NAMALWA (cell line): ENCODE measurements around the gene GUCY1A2.
"Not testable (repeated sequence)": the region's sequence is repeated elsewhere in the genome, so short reads cannot be mapped to it uniquely, and the experiment has no call there.

Experiments
- DNase-seq: peaks from one replicate; pipeline ENCODE4 v3.0.0-alpha.2; 2015; ENCODE audit warnings: low spot score

GUCY1A2 gene, protein sequence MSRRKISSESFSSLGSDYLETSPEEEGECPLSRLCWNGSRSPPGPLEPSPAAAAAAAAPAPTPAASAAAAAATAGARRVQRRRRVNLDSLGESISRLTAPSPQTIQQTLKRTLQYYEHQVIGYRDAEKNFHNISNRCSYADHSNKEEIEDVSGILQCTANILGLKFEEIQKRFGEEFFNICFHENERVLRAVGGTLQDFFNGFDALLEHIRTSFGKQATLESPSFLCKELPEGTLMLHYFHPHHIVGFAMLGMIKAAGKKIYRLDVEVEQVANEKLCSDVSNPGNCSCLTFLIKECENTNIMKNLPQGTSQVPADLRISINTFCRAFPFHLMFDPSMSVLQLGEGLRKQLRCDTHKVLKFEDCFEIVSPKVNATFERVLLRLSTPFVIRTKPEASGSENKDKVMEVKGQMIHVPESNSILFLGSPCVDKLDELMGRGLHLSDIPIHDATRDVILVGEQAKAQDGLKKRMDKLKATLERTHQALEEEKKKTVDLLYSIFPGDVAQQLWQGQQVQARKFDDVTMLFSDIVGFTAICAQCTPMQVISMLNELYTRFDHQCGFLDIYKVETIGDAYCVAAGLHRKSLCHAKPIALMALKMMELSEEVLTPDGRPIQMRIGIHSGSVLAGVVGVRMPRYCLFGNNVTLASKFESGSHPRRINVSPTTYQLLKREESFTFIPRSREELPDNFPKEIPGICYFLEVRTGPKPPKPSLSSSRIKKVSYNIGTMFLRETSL

GRCh38 chr11:107018219-107018901, at the start of gene GUCY1A2:
GUCY1A2 (minus strand) TSS chr11:107018476; CDS start chr11:107018055, 421 bp downstream.
- DNase-seq, result no peak

DNA sequence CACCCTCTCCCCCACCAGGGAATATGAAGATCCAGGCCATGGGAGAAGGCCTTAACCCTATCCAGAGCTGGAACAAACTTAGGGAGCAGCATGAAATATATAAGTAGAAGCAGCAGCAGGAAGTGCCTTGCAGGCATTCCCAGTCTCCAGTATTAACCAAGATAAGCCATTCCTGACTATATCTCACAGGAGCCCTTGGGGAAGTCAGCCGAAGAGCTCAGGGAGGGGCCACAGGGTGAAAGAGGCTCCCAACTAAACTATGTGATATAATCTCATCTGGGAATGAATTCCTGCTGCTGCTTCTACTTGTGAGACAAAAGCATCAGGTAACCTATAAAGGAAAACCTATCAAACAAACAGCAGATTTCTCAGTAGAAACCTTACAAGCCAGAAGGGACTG, 36.1 kb upstream of the GUCY1A2 start:
- no peak for DNase-seq

- DNase-seq, result not testable (repeated sequence)
Measured at GRCh38 chr11:107051332-107051731, 33.1 kb upstream of the GUCY1A2 start.

- not testable (repeated sequence) for DNase-seq
Measured at GRCh38 chr11:107050899-107051298, 32.6 kb upstream of the GUCY1A2 start.

DNA sequence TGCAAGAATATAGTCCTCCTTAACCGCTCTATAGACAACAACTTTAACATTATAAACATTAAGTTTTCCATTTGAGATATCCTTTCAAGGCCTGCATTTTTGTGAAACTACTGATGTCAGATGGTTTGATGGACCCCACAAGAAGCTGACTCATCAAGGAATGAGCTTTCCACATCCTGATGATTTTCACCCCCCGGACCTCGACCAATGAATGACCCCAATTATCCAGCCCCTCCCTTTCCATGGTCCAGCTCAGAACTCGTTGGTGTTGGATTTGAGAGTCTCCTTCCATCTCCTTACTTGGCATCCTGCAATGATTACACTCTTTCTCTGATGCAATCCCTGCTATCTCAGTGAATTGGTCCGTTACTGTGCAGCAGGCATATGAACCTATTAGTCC, 31.8 kb upstream of the GUCY1A2 start:
- DNase-seq, result no peak

DNA sequence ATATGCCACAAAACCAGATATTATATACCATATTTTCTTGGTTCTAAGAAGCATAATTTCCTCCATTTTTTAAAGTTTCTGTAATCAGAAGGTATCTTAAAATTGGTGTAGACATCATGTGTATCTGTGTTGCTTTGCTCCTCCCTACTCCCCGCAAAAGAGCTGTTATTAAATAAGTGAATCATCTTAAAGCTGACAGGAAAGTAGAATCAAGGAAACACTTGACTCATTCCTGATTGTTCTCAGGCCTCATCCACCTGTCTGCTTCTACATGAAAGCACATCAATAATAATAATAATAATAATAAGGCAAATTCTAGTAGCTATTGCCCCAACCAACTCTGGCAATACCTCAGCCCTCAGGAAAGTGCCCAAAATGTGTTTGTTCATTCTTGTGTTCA, 26.2 kb upstream of the GUCY1A2 start:
- no peak for DNase-seq

DNA sequence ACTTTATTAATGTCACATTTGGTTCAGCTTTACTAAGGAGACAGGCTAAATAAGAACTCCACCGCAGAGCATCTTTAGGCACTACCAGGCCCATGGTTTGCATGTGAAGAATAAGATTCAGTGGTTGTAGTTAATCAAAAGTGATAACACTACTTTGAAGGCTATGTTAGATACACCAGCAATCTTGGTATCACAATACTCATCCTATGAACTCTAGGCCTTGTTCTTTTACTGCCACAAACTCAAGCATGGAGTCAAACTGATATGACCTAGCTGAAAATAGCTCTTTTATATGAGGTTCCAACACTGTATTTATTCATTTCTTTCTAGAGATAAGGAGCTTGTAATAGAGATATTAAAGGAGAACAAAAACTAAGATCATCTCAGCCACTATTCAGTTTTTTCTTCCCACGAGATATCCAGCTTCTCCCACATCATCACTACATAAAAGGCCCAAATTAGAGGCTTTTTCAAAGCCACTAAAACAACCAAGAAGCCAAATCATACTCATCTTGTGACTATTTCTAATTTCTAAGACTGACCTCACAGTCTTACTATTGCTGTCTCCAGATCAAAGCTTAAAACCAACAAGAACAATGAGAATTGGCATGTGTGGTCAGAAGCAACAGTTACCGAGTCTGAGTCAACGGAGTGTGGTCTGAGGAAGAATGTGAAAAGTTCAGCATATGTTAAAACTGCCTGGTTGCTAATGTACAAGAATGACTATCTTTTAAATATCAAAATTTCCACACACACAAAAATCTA, 25.1 kb upstream of the GUCY1A2 start:
- DNase-seq, result no peak

DNA sequence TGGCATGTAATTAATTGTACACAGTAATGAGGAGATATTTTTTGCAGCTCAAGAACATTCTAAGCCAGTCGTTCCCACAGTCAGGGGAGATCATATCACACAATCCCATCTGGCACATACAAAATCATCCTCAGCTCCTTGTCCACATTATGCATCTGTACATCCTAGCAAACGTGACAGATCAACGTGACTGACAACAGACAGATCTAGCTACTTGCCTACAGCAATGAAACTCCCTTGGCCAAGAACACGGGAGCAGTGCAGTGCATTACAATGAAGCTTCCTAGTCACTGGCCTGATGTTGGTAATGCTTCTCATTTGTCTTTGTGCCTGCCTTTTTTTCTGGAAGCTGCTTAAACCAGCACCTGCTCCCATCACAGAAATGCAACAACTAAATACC, 24.5 kb upstream of the GUCY1A2 start:
- no peak for DNase-seq

DNA sequence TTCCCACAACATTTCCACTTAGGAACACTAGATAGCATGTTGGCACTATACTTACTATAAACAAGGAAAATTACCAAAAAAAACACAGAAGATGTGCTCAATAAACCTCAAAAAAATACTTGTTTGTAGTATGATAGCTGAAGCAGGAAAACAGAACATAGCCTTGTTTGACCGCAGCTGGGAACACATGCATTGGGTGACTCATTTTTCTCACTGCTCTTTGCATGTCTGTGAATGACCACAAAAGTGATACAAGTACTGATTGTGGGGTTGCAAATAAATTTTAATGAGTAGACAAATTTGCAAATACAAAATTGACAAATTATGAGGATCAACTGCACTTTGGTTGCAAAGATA, 22.8 kb upstream of the GUCY1A2 start:
- DNase-seq, result no peak

- peak; percentile 11 for DNase-seq
Measured at GRCh38 chr11:107040433-107041087, 22.3 kb upstream of the GUCY1A2 start.

- DNase-seq, result no peak
Measured at GRCh38 chr11:107025673-107026072, 7.4 kb upstream of the GUCY1A2 start.

GRCh38 chr11:107020594-107020993, 2.3 kb upstream of the GUCY1A2 start:
- no peak for DNase-seq

GRCh38 chr11:107018902-107019493, 722 bp upstream of the GUCY1A2 start:
- no peak for DNase-seq

GRCh38 chr11:107017433-107018218, 650 bp downstream of the GUCY1A2 start:
- no peak for DNase-seq

GRCh38 chr11:107017104-107017432, 1.2 kb downstream of the GUCY1A2 start:
- DNase-seq, result no peak

DNA sequence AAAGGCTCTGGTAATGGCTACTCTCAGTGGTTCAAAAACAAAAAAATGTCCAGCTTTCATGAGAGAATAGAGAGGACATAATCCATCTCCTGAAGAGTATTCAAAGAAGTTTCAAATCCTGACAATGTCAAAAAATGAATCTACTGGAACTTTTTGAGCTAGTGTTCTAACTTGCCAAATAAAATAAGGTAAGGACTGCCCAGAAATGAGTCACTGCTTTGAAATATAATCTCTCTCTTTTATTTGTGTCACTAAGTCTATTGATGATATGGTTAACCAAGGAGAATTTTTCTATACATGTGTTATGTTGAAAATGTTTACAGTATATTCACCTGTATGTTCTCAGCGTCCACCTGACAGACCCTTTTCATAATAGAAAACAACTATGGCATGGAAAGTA, 3.4 kb downstream of the GUCY1A2 start:
- DNase-seq, result no peak

GRCh38 chr11:107011977-107012376, 6.3 kb downstream of the GUCY1A2 start:
- no peak for DNase-seq

GRCh38 chr11:107009190-107009589, 9.1 kb downstream of the GUCY1A2 start:
- no peak for DNase-seq

GRCh38 chr11:107006076-107006833, 12.0 kb downstream of the GUCY1A2 start:
- DNase-seq, result no peak

- no peak for DNase-seq
Measured at GRCh38 chr11:106999196-106999595, 19.1 kb downstream of the GUCY1A2 start.
